ENCODE results near the gene RBM28.
"Not testable (repeated sequence)": the region's sequence is repeated elsewhere in the genome, so short reads cannot be mapped to it uniquely, and the experiment has no call there.

Gene RBM28

GRCh38 chr7:128341733-128342132 lies 2.0 kb downstream of the RBM28 start:
- no peak for DNase-seq

DNA sequence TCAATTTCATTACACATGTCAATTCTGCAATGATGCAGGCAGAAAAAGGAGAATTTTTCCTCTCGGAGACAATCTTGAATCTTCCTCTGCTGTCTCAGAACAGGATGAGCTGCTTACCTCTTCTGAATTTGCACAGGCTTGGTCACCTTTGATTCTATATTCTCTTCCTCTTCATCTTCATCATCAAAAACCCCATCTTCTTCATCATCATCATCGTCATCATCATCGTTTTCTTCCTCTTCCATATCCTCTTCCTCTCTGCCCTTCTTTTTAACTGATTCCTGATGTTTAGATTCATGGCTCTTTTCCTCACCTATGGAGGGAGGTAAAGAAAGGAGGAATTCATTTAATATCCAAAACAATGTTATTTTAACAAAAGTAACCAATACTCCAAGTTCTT lies 8.0 kb downstream of the RBM28 start:
- DNase-seq = no peak

DNA sequence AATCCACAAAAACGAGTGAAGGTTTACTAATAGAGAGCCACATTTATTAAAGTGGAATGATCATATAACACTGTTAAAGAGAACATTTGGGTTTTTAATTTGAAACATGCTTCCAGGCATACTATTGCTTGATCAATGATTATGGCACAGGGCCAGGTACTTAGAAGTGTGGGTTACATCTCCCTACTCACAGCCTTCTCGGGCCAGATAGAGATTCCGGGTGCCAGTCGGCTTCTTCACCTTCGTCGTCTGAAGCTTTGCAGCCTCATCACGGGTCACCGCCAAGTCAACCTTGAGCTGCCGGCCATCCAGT lies 19.4 kb downstream of the RBM28 start:
- DNase-seq = no peak

GRCh38 chr7:128323459-128324367 lies 20.0 kb downstream of the RBM28 start:
- DNase-seq = no peak

- no peak for DNase-seq
Observed at GRCh38 chr7:128323040-128323439, 20.7 kb downstream of the RBM28 start.

GRCh38 chr7:128322040-128322643 lies 21.6 kb downstream of the RBM28 start:
- DNase-seq = no peak

DNA sequence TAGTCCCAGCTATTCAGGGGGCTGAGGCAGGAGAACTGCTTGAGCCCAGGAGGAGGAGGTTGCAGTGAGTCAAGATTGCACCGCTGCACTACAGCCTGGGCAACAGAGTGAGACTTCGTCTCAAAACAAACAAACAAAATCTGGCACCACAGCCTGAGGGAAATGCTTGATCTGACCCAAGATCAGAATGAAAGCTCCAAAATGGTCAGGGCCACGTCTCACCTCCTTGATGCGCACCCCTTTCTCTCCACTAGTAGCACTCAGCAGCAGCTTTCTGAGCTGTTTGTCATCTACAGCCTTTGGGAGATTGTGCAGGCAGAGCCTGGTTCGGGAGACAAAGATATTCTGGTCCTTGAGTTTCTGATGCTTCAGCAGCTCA lies 22.7 kb downstream of the RBM28 start:
- no peak for DNase-seq

DNA sequence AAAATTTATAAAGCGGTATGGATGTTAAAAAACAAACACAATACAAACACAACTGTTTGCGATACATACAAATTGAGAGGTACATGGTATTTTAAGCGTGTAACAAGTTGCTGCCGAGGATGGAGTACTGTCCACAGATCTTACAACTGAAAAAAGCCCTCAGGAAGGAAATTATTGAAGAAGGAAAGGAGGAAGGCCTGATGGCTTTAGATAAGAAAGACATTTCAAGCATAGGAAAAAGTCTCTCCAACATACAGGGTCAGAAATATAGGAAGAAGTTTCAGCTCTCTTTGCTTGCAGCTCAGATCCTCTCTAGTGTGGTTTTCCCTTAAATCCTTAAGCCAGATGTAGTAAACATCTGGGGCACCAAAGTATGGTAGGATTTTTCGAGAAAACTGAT lies 25.0 kb downstream of the RBM28 start:
- DNase-seq = no peak

DNA sequence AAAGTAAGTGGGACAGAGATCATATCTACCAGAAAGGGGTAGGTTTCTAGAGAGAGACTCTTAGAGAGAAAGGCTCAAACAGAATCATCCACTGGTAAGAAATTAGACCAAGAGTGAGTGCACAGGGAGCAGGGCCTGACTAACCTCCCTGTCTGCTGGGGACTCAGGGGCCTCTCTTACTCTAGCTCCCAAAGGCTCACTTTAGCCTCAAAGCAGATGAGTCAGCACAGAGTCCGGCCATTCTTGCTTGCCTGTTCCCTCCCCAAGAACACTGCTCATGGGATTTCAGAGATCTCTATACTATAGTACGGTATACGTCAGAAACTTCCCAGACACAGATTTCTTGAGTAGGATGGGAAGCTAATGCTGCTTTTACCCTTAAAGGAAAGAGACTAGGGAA lies 32.7 kb downstream of the RBM28 start:
- no peak for DNase-seq

DNA sequence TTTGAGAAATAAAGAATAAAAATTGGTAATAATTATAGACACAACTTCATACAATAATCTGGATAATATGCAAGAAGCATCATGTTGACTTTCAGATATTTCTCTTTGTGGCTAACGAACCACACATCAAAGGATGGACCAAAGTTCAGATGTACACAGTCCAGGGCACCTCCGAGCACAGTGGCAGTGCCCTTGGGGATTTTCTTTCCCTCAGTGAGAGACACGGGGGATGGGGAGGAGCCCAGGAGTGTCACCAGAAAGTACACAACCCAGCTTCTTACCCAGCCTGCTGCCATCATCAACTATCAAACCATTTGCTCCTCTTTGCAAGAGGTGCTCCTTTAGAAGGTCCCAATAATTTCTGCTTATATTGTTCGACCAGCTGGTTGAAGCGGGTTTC lies 33.2 kb downstream of the RBM28 start:
- no peak for DNase-seq

GRCh38 chr7:128309976-128310375 lies 33.7 kb downstream of the RBM28 start:
- DNase-seq = no peak

- no peak for DNase-seq
Observed at GRCh38 chr7:128309124-128309523, 34.6 kb downstream of the RBM28 start.

DNA sequence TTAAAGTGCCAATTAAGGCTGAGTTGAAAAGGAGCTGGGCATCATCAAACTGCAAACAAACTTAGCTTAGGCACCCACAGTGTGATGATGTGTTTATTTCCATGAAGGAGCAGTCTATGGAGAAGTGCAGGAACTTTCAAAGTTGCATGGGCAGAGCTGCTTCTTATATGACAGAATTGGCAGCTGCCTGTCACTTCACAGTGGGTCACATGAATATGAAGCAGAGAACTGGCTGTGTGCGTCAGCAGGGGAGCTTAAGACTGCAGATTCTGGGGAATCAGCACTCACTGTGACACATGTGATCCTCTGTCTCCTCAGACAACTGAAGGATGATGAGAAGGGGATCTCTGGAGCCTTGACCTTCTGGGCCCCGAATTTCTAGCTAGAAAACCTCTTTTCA lies 36.6 kb downstream of the RBM28 start:
- no peak for DNase-seq

GRCh38 chr7:128304212-128304611 lies 39.5 kb downstream of the RBM28 start:
- DNase-seq = no peak

DNA sequence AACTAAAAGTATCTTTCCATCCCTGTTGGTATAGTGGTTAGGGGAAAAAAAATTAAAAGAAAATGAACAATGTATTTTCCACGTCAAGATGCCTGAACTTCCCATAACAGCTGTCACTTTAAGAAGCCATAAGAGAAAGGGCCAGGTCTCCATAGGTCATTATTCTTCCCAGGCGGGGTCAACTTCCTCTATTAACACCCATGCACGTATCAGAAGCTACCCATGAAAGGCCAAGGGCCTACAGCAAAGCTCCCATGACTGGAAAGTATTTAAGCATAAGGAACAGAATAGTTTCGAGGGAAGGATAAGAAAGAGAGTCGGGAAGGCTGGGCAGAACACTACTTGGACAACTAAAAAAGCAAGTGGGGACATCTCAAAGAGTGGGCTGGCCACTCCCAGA lies 40.1 kb downstream of the RBM28 start:
- no peak for DNase-seq

DNA sequence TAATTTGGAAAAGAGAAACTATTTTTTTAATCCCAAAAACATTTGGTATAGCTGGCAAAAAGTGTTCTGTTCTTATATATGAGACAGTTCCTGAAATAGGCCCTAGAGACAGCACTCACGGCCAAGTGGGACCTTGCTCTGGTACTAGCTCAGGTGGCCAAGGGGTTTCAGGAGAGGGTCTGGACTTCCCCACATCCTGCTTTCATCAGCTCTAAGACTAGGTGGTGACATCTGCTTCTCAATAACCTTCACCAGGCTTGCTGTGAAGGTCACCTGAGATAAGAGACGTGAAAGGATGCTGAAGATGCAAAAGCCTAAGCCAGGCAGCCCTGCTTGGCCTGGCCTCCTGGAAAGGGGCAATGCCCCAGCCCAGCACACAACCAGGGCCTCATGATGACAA lies 40.6 kb downstream of the RBM28 start:
- DNase-seq = no peak

GRCh38 chr7:128302139-128302538 lies 41.6 kb downstream of the RBM28 start:
- DNase-seq = no peak

DNA sequence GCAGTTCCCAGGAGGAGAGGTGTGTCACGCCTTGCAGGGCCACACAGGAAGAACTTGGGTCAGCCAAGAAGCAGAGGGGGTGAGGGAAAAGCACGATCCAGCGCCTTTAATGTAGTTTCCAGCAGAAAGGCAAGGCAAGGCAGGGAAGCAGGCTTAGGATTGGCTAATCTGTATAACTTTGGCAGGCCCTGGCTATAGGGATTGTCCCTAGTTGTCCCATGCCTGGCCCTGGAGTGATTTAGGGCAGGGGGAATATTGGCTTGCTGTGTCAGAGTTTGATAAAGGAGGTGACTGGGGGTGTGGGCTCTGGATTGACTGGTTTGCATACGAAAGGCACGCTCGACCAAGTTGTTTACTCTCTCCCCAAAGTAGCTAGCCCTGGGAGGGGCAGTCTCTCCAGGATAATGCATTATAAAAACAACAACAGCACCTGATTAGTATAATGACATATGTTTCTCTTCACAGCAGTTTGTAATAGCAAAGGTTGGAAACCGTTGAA lies 44.5 kb downstream of the RBM28 start:
- no peak for DNase-seq

GRCh38 chr7:128298004-128298403 lies 45.7 kb downstream of the RBM28 start:
- DNase-seq = not testable (repeated sequence)

- no peak for DNase-seq
Observed at GRCh38 chr7:128287556-128287955, 56.2 kb downstream of the RBM28 start.

GRCh38 chr7:128284102-128284501 lies 59.6 kb downstream of the RBM28 start:
- DNase-seq = no peak

- peak; percentile 10 for DNase-seq
Observed at GRCh38 chr7:128281605-128282380, 61.9 kb downstream of the RBM28 start.

DNA sequence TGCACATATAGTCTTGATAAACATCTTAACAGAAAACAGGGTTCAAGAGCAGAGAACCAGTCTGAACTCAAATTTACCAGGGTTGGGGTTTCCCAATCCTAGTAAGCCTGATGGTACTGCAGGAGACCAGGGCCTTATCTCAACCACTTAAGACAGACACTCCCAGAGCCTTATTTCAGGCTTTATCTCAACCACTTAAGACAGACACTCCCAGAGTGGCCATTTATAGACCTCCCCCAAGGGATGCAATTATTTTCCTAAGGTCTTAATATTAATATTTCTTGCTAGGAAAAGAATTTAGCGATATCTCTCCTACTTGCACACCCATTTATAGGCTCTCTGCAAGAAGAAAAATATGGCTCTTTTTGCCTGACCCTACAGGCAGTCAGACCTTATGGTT lies 63.3 kb downstream of the RBM28 start:
- DNase-seq = peak; percentile 7
